GM12891 (cell line): ENCODE data around the gene SMPD1. TPM values are rescaled to one million over a fixed set of nuclear protein-coding genes. Genes with fewer than 3 reads are reported as not detected.

ENCODE experiments used
- DNase-seq: peaks from one replicate; pipeline ENCODE4 v3.0.0; 2011; ENCODE audit warnings: low spot score; ENCODE audit not compliant: insufficient read length
- FAIRE-seq: peaks from 2 replicates; lab custom pipeline; 2011; peaks lifted over from hg19 to GRCh38; lab: Jason Lieb, UNC
- PAX5 ChIP-seq: IDR thresholded peaks from 2 replicates; pipeline ENCODE4 v1.6.1; 2011; ENCODE audit warnings: low read length, moderate library complexity, mild to moderate bottlenecking; ENCODE audit not compliant: insufficient read depth, severe bottlenecking
- POLR2A ChIP-seq: IDR thresholded peaks from 2 replicates; pipeline ENCODE4 v1.6.1; 2011; ENCODE audit warnings: low read depth, low read length, control low read depth
- POLR2AphosphoS5 ChIP-seq: IDR thresholded peaks from 2 replicates; pipeline ENCODE4 v1.6.1; 2011; ENCODE audit warnings: low read depth, low read length, control low read depth
- POU2F2 ChIP-seq: IDR thresholded peaks from 2 replicates; pipeline ENCODE4 v1.6.1; 2011; ENCODE audit warnings: low read depth, mild to moderate bottlenecking, control low read depth, low read length, moderate library complexity
- SPI1 ChIP-seq: IDR thresholded peaks from 2 replicates; pipeline ENCODE4 v1.6.1; 2011; ENCODE audit warnings: low read depth, low read length, control low read depth
- TAF1 ChIP-seq: IDR thresholded peaks from 2 replicates; pipeline ENCODE4 v1.6.1; 2011; ENCODE audit warnings: low read depth, low read length, control low read depth
- polyA plus RNA-seq: library from polyadenylated mRNA; unstranded; fragments of >200 nt; gene quantifications from one replicate; pipeline ENCODE4 v1.2.1, GENCODE V29; 2012; ENCODE audit warnings: low read depth, missing spikeins, inconsistent platforms; ENCODE audit not compliant: missing spikeins

SMPD1 gene
- 11.8 TPM for polyA plus RNA-seq

GRCh38 chr11:6389905-6390717 lies at the start of gene SMPD1:
TSS of gene SMPD1 (plus strand) at chr11:6390474. CDS start at chr11:6390599, 125 bp downstream.
- TF ChIP-seq SPI1, result peak; percentile 61
- TF ChIP-seq POU2F2, result peak; percentile 9; the same call in 1 of the 2 replicates
- TF ChIP-seq TAF1, result 0 out of 2 replicates have a peak, but pooled peaks have one; percentile 29
- TF ChIP-seq POLR2A, result peak; percentile 48; the same call in 1 of the 2 replicates
- TF ChIP-seq PAX5, result peak; percentile 28
- 0 out of 2 replicates have a peak, but pooled peaks have one; percentile 38 for TF ChIP-seq POLR2AphosphoS5
- FAIRE-seq, result peak; percentile 97
- DNase-seq, result peak; percentile 97

GRCh38 chr11:6345366-6345765 lies 44.9 kb upstream of the SMPD1 start:
- TF ChIP-seq POLR2A (no peak), POU2F2 (no peak), SPI1 (no peak), TAF1 (no peak), PAX5 (no peak), POLR2AphosphoS5 (no peak)
- FAIRE-seq (no peak), DNase-seq (no peak)

GRCh38 chr11:6350043-6350442 lies 40.2 kb upstream of the SMPD1 start:
- no peak for FAIRE-seq
- DNase-seq, result no peak
- no peak for TF ChIP-seq PAX5
- TF ChIP-seq POLR2AphosphoS5, result no peak

- no peak for TF ChIP-seq SPI1
- DNase-seq, result no peak
- no peak for FAIRE-seq
Observed at GRCh38 chr11:6350486-6350885, 39.8 kb upstream of the SMPD1 start.

GRCh38 chr11:6351782-6352382 lies 38.4 kb upstream of the SMPD1 start:
- TF ChIP-seq POLR2AphosphoS5, result no peak
- TF ChIP-seq PAX5, result no peak
- no peak for TF ChIP-seq POU2F2
- TF ChIP-seq SPI1, result no peak
- no peak for TF ChIP-seq POLR2A
- TF ChIP-seq TAF1, result no peak
- DNase-seq, result no peak
- no peak for FAIRE-seq

- peak; percentile 93 for FAIRE-seq
- peak; percentile 46 for DNase-seq
- TF ChIP-seq POLR2A (no peak), SPI1 (peak; percentile 60), TAF1 (no peak)
Observed at GRCh38 chr11:6353367-6353987, 36.8 kb upstream of the SMPD1 start.

- no peak for TF ChIP-seq POU2F2
- no peak for TF ChIP-seq PAX5
- no peak for TF ChIP-seq POLR2A
- no peak for TF ChIP-seq TAF1
- no peak for TF ChIP-seq SPI1
- no peak for TF ChIP-seq POLR2AphosphoS5
- FAIRE-seq (no peak), DNase-seq (no peak)
Observed at GRCh38 chr11:6354651-6355485, 35.4 kb upstream of the SMPD1 start.

- DNase-seq (no peak), FAIRE-seq (no peak)
- TF ChIP-seq PAX5 (no peak), TAF1 (no peak), POU2F2 (no peak), POLR2A (no peak), POLR2AphosphoS5 (no peak)
Observed at GRCh38 chr11:6356503-6357055, 33.7 kb upstream of the SMPD1 start.

GRCh38 chr11:6357222-6357621 lies 33.1 kb upstream of the SMPD1 start:
- FAIRE-seq (no peak), DNase-seq (no peak)
- TF ChIP-seq TAF1 (no peak), POLR2AphosphoS5 (no peak), SPI1 (no peak), PAX5 (no peak)

GRCh38 chr11:6360183-6360582 lies 30.1 kb upstream of the SMPD1 start:
- DNase-seq (no peak), FAIRE-seq (no peak)
- no peak for TF ChIP-seq POLR2A
- no peak for TF ChIP-seq POU2F2
- no peak for TF ChIP-seq SPI1
- TF ChIP-seq PAX5, result no peak
- no peak for TF ChIP-seq POLR2AphosphoS5
- TF ChIP-seq TAF1, result no peak
